Keratinocyte (primary cell): Measurements from ENCODE around the gene ZC2HC1B.

Experiments
- CTCF ChIP-seq, 3 experiments: IDR thresholded peaks in 1 of 3; conservative IDR thresholded peaks in 1 of 3; optimal IDR thresholded peaks in 1 of 3; 2 replicates in 2 of 3; 3 replicates in 1 of 3; pipeline versions ENCODE3 to v1.5.1; 2011; ENCODE audit warnings: low read length in 3 of 3, mild to moderate bottlenecking in 3 of 3, moderate library complexity in 2 of 3, control low read depth in 1 of 3, inconsistent platforms in 1 of 3; ENCODE audit not compliant: insufficient read depth in 2 of 3; ENCODE audit errors: extremely low read depth in 1 of 3
- EZH2 ChIP-seq: IDR thresholded peaks from one replicate; pipeline ENCODE4 v1.6.1; 2012; ENCODE audit warnings: inconsistent platforms, mild to moderate bottlenecking, low read length, moderate library complexity

- TF ChIP-seq CTCF (optimal IDR thresholded peaks at IDR 0.05 in 1 of 3, IDR thresholded peaks at IDR 0.05 in 1 of 3, conservative IDR thresholded peaks at IDR 0.05 in 1 of 3; ENCODE audit: extremely low read depth in 1 of 3, insufficient read depth in 2 of 3, low read length in 3 of 3) (no peak), EZH2 (no peak)
Measured at GRCh38 chr6:143843677-143843999, 20.6 kb upstream of the ZC2HC1B start.
